ENCODE results near the gene ITGAE. TPM values are rescaled to one million over a fixed set of nuclear protein-coding genes. Genes with fewer than 3 reads are reported as not detected.
A peak's percentile ranks its signal among the peaks of the same experiment; 100 is the strongest.

The ITGAE gene
- total RNA-seq, 2 donors from 2014 or later, result 21.8 to 34.3 TPM

- Mint-ChIP-seq H3K27ac (no peak overlapping the region), H3K27me3 (ENCODE audit: insufficient read depth) (no peaks in the 10 kb centered on the region), H3K36me3 (ENCODE audit: low read depth) (no peaks in the 10 kb centered on the region), H3K4me3 (no peak overlapping the region), H3K9me3 (no peaks in the 10 kb centered on the region), H3K4me1 (peaks cover 22% of the 10 kb centered on the region)
- 91 to 92% methylated on average over 9 to 11 of the region's 11 CpGs for WGBS, 2 experiments (ENCODE audit: insufficient coverage in 1 of 2, insufficient read length in 1 of 2)
- Histone ChIP-seq H3K4me3 (ENCODE audit: low read length) (no peak overlapping the region), H3K27ac (ENCODE audit: low read depth, low read length) (no peak overlapping the region), H3K27me3 (ENCODE audit: control insufficient read depth, insufficient read depth, low read length, poor library complexity, severe bottlenecking) (no peaks in the 10 kb centered on the region), H3K4me1 (ENCODE audit: control insufficient read depth, insufficient read depth, low read length) (peaks cover 10% of the 10 kb centered on the region), H3K36me3 (ENCODE audit: control insufficient read depth, insufficient read depth, low read length) (peaks cover 6% of the 10 kb centered on the region), H3K9me3 (ENCODE audit: control insufficient read depth, low read length) (no peaks in the 10 kb centered on the region), H3K9ac (ENCODE audit: extremely low read depth, low read length, poor library complexity, severe bottlenecking) (no peak overlapping the region)
- no peak for TF ChIP-seq CTCF (conservative IDR thresholded peaks at IDR 0.05)
- no peak for DNase-seq
Measured at GRCh38 chr17:3675886-3676285, 125.1 kb downstream of the ITGAE start.

GRCh38 chr17:3672571-3672970, 128.4 kb downstream of the ITGAE start:
- Histone ChIP-seq H3K4me1 (ENCODE audit: control insufficient read depth, insufficient read depth, low read length) (peaks cover 7% of the 10 kb centered on the region), H3K9ac (ENCODE audit: extremely low read depth, low read length, poor library complexity, severe bottlenecking) (no peak overlapping the region), H3K27ac (ENCODE audit: low read depth, low read length) (no peak overlapping the region), H3K9me3 (ENCODE audit: control insufficient read depth, low read length) (no peaks in the 10 kb centered on the region), H3K4me3 (ENCODE audit: low read length) (no peak overlapping the region), H3K27me3 (ENCODE audit: control insufficient read depth, insufficient read depth, low read length, poor library complexity, severe bottlenecking) (no peaks in the 10 kb centered on the region), H3K36me3 (ENCODE audit: control insufficient read depth, insufficient read depth, low read length) (peaks cover 14% of the 10 kb centered on the region)
- 90 to 97% methylated on average over 3 to 4 of the region's 4 CpGs for WGBS, 2 experiments (ENCODE audit: insufficient coverage in 1 of 2, insufficient read length in 1 of 2)
- H3K27me3 Mint-ChIP-seq (ENCODE audit: insufficient read depth), result no peaks in the 10 kb centered on the region
- no peak for DNase-seq
- peaks cover 21% of the 10 kb centered on the region for H3K4me1 Mint-ChIP-seq
- H3K36me3 Mint-ChIP-seq (ENCODE audit: low read depth), result peaks cover 5% of the 10 kb centered on the region
- no peak overlapping the region for H3K27ac Mint-ChIP-seq
- no peak overlapping the region for H3K4me3 Mint-ChIP-seq
- no peak for TF ChIP-seq CTCF (conservative IDR thresholded peaks at IDR 0.05)
- no peaks in the 10 kb centered on the region for H3K9me3 Mint-ChIP-seq

GRCh38 chr17:3669548-3669947, 131.4 kb downstream of the ITGAE start:
- Histone ChIP-seq H3K36me3 (ENCODE audit: control insufficient read depth, insufficient read depth, low read length) (peaks cover 28% of the 10 kb centered on the region), H3K9ac (ENCODE audit: extremely low read depth, low read length, poor library complexity, severe bottlenecking) (peak overlapping the region; percentile 90), H3K4me3 (ENCODE audit: low read length) (peak overlapping the region; percentile 97), H3K27me3 (ENCODE audit: control insufficient read depth, insufficient read depth, low read length, poor library complexity, severe bottlenecking) (no peaks in the 10 kb centered on the region), H3K9me3 (ENCODE audit: control insufficient read depth, low read length) (no peaks in the 10 kb centered on the region), H3K4me1 (ENCODE audit: control insufficient read depth, insufficient read depth, low read length) (no peaks in the 10 kb centered on the region), H3K27ac (ENCODE audit: low read depth, low read length) (no peak overlapping the region)
- DNase-seq, result no peak
- H3K4me3 Mint-ChIP-seq, result peak overlapping the region; percentile 81
- H3K27me3 Mint-ChIP-seq (ENCODE audit: insufficient read depth), result no peaks in the 10 kb centered on the region
- H3K4me1 Mint-ChIP-seq, result peaks cover 22% of the 10 kb centered on the region
- H3K9me3 Mint-ChIP-seq, result no peaks in the 10 kb centered on the region
- peak overlapping the region; percentile 90 for H3K27ac Mint-ChIP-seq
- WGBS, 2 experiments (ENCODE audit: insufficient coverage in 1 of 2, insufficient read length in 1 of 2), result 38 to 62% methylated on average over 8 to 12 of the region's 12 CpGs
- H3K36me3 Mint-ChIP-seq (ENCODE audit: low read depth), result peaks cover 9% of the 10 kb centered on the region
- no peak for TF ChIP-seq CTCF (conservative IDR thresholded peaks at IDR 0.05)
